GM12878 (cell line): ENCODE results near the gene GPC6. TPM values are rescaled to one million over a fixed set of nuclear protein-coding genes. Genes with fewer than 3 reads are reported as not detected.

ENCODE experiments used
- ATAC-seq: fragments of 200-7000 bp; cut with Tn5 transposase; 3 replicates; pipeline ENCODE4 v1.9.1; 2020; ENCODE audit warnings: mild to moderate bottlenecking, moderate library complexity
- BruUV-seq: library from RNA; stranded (reverse); fragments of 400-500 nt; replicated peaks from 2 replicates; lab custom pipeline; 2021; lab: Mats Ljungman, UMichigan
- CTCF ChIA-PET: fragments of 300-600 bp; sonication (Branson Sonifier 250); formaldehyde crosslinking; extraction: SDS; loops from one replicate; lab custom pipeline; 2021; ENCODE audit warnings: inconsistent platforms; lab: Yijun Ruan, JAX
- POLR2A ChIA-PET: fragments of 350-600 bp; formaldehyde crosslinking; extraction: SDS; loops from one replicate; lab custom pipeline; 2021; ENCODE audit warnings: inconsistent platforms; lab: Charles Lee
- RAD21 ChIA-PET: fragments of 300-600 bp; sonication (Branson Sonifier 250); formaldehyde crosslinking; loops from one replicate; lab custom pipeline; 2023; ENCODE audit warnings: antibody characterized with exemption; ENCODE audit not compliant: unreplicated experiment; lab: Charles Lee
- SMC1A ChIA-PET: fragments of 300-600 bp; sonication (Branson Sonifier 250); formaldehyde crosslinking; loops from one replicate; lab custom pipeline; 2023; ENCODE audit not compliant: unreplicated experiment, uncharacterized antibody; lab: Charles Lee
- DNase-seq: peaks from one replicate; pipeline ENCODE4 v3.0.0-alpha.2; 2011; ENCODE audit warnings: low read depth, low spot score
- FAIRE-seq: peaks from 3 replicates; lab custom pipeline; 2011; peaks lifted over from hg19 to GRCh38; lab: Jason Lieb, UNC
- H2AFZ ChIP-seq: 2 replicates; pipeline ENCODE4 v1.6.0; 2011; ENCODE audit warnings: low read depth, low read length, control low read depth; ENCODE audit not compliant: control insufficient read depth
- H3K27ac ChIP-seq: 2 replicates; pipeline ENCODE4 v1.5.1; 2011; ENCODE audit warnings: control low read depth; ENCODE audit not compliant: control insufficient read depth, insufficient read depth
- H3K27me3 ChIP-seq, 2 experiments: replicated peaks in 1 of 2; 2 replicates each; pipeline versions ENCODE4 v1.6.0 to v1.6.1; 2011; ENCODE audit warnings: low read length in 1 of 2; ENCODE audit not compliant: control insufficient read depth in 2 of 2, insufficient read depth in 2 of 2
- H3K36me3 ChIP-seq, 2 experiments: 2 replicates each; pipeline ENCODE4 v1.5.1; 2011; ENCODE audit warnings: low read length in 1 of 2; ENCODE audit not compliant: control insufficient read depth in 2 of 2, insufficient read depth in 2 of 2
- H3K4me1 ChIP-seq: 2 replicates; pipeline ENCODE4 v1.6.1; 2011; ENCODE audit warnings: mild to moderate bottlenecking, low read length, moderate library complexity, mixed read lengths; ENCODE audit not compliant: control insufficient read depth, insufficient read depth
- H3K4me2 ChIP-seq: 2 replicates; pipeline ENCODE4 v1.6.0; 2011; ENCODE audit warnings: control low read depth; ENCODE audit not compliant: control insufficient read depth, insufficient read depth
- H3K4me3 ChIP-seq: fragments of 200-600 bp; sonication (generic); 2 replicates; pipeline ENCODE4 v1.5.1; 2016
- H3K79me2 ChIP-seq: 2 replicates; pipeline ENCODE4 v1.6.0; 2011; ENCODE audit warnings: low read length; ENCODE audit not compliant: control insufficient read depth, insufficient read depth
- H3K9ac ChIP-seq: 2 replicates; pipeline ENCODE4 v1.8.0; 2011; ENCODE audit warnings: low read length, control low read depth, mixed read lengths; ENCODE audit not compliant: control insufficient read depth, insufficient read depth
- H3K9me3 ChIP-seq: replicated peaks from 3 replicates; pipeline ENCODE4 v1.5.1; 2011; ENCODE audit warnings: mild to moderate bottlenecking, low read length; ENCODE audit not compliant: control insufficient read depth, insufficient read depth
- H4K20me1 ChIP-seq: 2 replicates; pipeline ENCODE4 v1.6.0; 2011; ENCODE audit not compliant: control insufficient read depth, insufficient read depth
- ASH2L ChIP-seq: fragments of 300-600, 200-600 bp; sonication (generic); IDR thresholded peaks from 2 replicates; pipeline ENCODE4 v1.6.1; 2017; ENCODE audit warnings: low read depth, mild to moderate bottlenecking, borderline replicate concordance
- ELK1 ChIP-seq: IDR thresholded peaks from 2 replicates; pipeline ENCODE4 v1.6.1; 2012; ENCODE audit warnings: low read depth, low read length, improper control_type of control experiment
- ETV6 ChIP-seq, 2 experiments: fragments of 450-650 bp in 1 of 2; IDR thresholded peaks in 1 of 2; conservative IDR thresholded peaks in 1 of 2; 2 replicates each; pipeline ENCODE4 v1.6.1; 2014; ENCODE audit warnings: antibody characterized with exemption in 1 of 2, borderline replicate concordance in 1 of 2, low read depth in 1 of 2, mild to moderate bottlenecking in 1 of 2, moderate library complexity in 1 of 2
- MEF2B ChIP-seq: fragments of 450-650 bp; IDR thresholded peaks from 2 replicates; pipeline ENCODE4 v1.6.1; 2018; ENCODE audit warnings: mild to moderate bottlenecking, moderate library complexity; ENCODE audit not compliant: partially characterized antibody, poor library complexity, severe bottlenecking
- NR2C2 ChIP-seq: IDR thresholded peaks from 2 replicates; pipeline ENCODE4 v1.6.1; 2011; ENCODE audit warnings: borderline replicate concordance, low read depth; ENCODE audit not compliant: control insufficient read depth, insufficient read length
- POLR2A ChIP-seq: IDR thresholded peaks from 2 replicates; pipeline ENCODE4 v1.6.1; 2011; ENCODE audit warnings: low read depth, mild to moderate bottlenecking, low read length
- POLR2AphosphoS2 ChIP-seq: IDR thresholded peaks from 2 replicates; pipeline ENCODE4 v1.6.1; 2011; ENCODE audit warnings: low read depth, mild to moderate bottlenecking, low read length, improper control_type of control experiment, moderate library complexity
- POU2F2 ChIP-seq: IDR thresholded peaks from 3 replicates; pipeline ENCODE4 v1.6.1; 2011; ENCODE audit warnings: low read depth, mild to moderate bottlenecking, low read length, borderline replicate concordance
- SMC3 ChIP-seq: IDR thresholded peaks from 2 replicates; pipeline ENCODE4 v1.6.1; 2011; ENCODE audit warnings: low read length, improper control_type of control experiment, borderline replicate concordance
- SREBF1 ChIP-seq: IDR thresholded peaks from 2 replicates; pipeline ENCODE4 v1.6.1; 2012; ENCODE audit warnings: mild to moderate bottlenecking, low read length
- STAT3 ChIP-seq: IDR thresholded peaks from 2 replicates; pipeline ENCODE4 v1.6.1; 2011; ENCODE audit warnings: low read depth, low read length, improper control_type of control experiment
- TCF12 ChIP-seq: IDR thresholded peaks from 2 replicates; pipeline ENCODE4 v1.6.1; 2011; ENCODE audit warnings: low read depth, mild to moderate bottlenecking, low read length
- WRNIP1 ChIP-seq: IDR thresholded peaks from 2 replicates; pipeline ENCODE4 v1.6.1; 2011; ENCODE audit warnings: low read depth, low read length, improper control_type of control experiment, borderline replicate concordance
- ZNF24 ChIP-seq: fragments of 450-650 bp; IDR thresholded peaks from 2 replicates; pipeline ENCODE4 v1.6.1; 2017; ENCODE audit warnings: antibody characterized with exemption, mild to moderate bottlenecking
- WGBS: methylation state at CpG from one replicate; pipeline ENCODE4 v1.1.6; 2016; ENCODE audit warnings: low lambda C conversion rate; ENCODE audit not compliant: insufficient replicate concordance, insufficient coverage; ENCODE audit errors: missing lambda C conversion rate; 5-methylcytosine and 5-hydroxymethylcytosine counted together
- in situ Hi-C: fragments of 300-500 bp; cut with MboI; formaldehyde crosslinking; loops from 9 replicates; pipeline ENCODE4 v1.14.3; 2018; ENCODE audit warnings: mixed read lengths
- intact Hi-C: fragments of 100-400 bp; cut with micrococcal nuclease; formaldehyde crosslinking; loops from one replicate; pipeline ENCODE4 v1.14.2; 2022; ENCODE audit not compliant: unreplicated experiment
- polyA plus RNA-seq, 11 experiments: library from polyadenylated mRNA; depleted of rRNA in 4 of 11; unstranded in 6 of 11; stranded (reverse) in 5 of 11; fragments of >200 nt; fragmentation: Nextera tagmentation in 4 of 11; fragmentation: Illumina TruSeq in 1 of 11; extraction: Ambion mirVana in 4 of 11; extraction: Trizol in 1 of 11; gene quantifications; 1 replicate in 1 of 11; 2 replicates in 10 of 11; pipeline versions ENCODE4 v1.2.1 to v1.2.3, GENCODE V29; 2011 to 2016; ENCODE audit warnings: inconsistent platforms in 2 of 11, missing spikeins in 2 of 11, low read depth in 1 of 11
- total RNA-seq, 4 experiments: library from RNA; depleted of rRNA in 3 of 4; stranded (reverse); fragments of >200 nt in 3 of 4; fragmentation: Illumina TruSeq in 1 of 4; extraction: Trizol in 1 of 4; gene quantifications; 2 replicates each; pipeline versions ENCODE4 v1.2.1 to v1.2.3, GENCODE V29; 2013 to 2021
- TF ChIP-seq, protein P1 (sequence below): fragments of 150-350 bp; IDR thresholded peaks from 2 replicates; pipeline ENCODE4 v1.6.1; 2016; ENCODE audit warnings: low read depth, low read length

Gene GPC6
- total and polyA plus RNA-seq, 10 of the 15 experiments (the other 5 are each of a cell fraction or from before 2014, with no cell fraction given), result 0.03 to 0.04 (median 0.03) TPM; not detected in 7

- Histone ChIP-seq H2AFZ (no peak overlapping the region), H3K9me3 (no peaks in the 10 kb centered on the region), H3K79me2 (no peaks in the 10 kb centered on the region), H3K36me3 (no peaks in the 10 kb centered on the region), H4K20me1 (no peaks in the 10 kb centered on the region), H3K9ac (no peak overlapping the region), H3K4me3 (no peak overlapping the region), H3K4me1 (no peaks in the 10 kb centered on the region), H3K27ac (no peak overlapping the region), H3K4me2 (no peak overlapping the region), H3K27me3 (no peaks in the 10 kb centered on the region)
- no peak for ATAC-seq
- BruUV-seq, result no TSS peak
- in situ Hi-C loops, result no loop called here
- no peak for DNase-seq
- FAIRE-seq, result no peak
- ChIA-PET RAD21 (no interaction called here), CTCF (interaction anchor here (1.5 to 1.6 kb wide), 2 partner anchors 8 to 20 kb away, joined by 4 read pairs; no protein-coding TSS in a partner anchor), SMC1A (interaction anchor here (1.5 kb wide), 1 partner anchor 150 kb away, joined by 3 read pairs; no protein-coding TSS in a partner anchor), POLR2A (no interaction called here)
- 0% methylated on average over 4 of the region's 4 CpGs for WGBS
- TF ChIP-seq POU2F2 (no peak), ETV6 (conservative IDR thresholded peaks at IDR 0.05 in 1 of 2, IDR thresholded peaks at IDR 0.05 in 1 of 2; ENCODE audit: borderline replicate concordance in 1 of 2, low read depth in 1 of 2) (no peak), SMC3 (no peak; the same call in 1 of the 2 replicates), MEF2B (no peak), POLR2A (no peak), WRNIP1 (no peak), ELK1 (no peak), SREBF1 (no peak), TCF12 (no peak), ZNF24 (no peak), ASH2L (no peak), POLR2AphosphoS2 (no peak), STAT3 (no peak), NR2C2 (no peak)
- TF ChIP-seq, protein P1, sequence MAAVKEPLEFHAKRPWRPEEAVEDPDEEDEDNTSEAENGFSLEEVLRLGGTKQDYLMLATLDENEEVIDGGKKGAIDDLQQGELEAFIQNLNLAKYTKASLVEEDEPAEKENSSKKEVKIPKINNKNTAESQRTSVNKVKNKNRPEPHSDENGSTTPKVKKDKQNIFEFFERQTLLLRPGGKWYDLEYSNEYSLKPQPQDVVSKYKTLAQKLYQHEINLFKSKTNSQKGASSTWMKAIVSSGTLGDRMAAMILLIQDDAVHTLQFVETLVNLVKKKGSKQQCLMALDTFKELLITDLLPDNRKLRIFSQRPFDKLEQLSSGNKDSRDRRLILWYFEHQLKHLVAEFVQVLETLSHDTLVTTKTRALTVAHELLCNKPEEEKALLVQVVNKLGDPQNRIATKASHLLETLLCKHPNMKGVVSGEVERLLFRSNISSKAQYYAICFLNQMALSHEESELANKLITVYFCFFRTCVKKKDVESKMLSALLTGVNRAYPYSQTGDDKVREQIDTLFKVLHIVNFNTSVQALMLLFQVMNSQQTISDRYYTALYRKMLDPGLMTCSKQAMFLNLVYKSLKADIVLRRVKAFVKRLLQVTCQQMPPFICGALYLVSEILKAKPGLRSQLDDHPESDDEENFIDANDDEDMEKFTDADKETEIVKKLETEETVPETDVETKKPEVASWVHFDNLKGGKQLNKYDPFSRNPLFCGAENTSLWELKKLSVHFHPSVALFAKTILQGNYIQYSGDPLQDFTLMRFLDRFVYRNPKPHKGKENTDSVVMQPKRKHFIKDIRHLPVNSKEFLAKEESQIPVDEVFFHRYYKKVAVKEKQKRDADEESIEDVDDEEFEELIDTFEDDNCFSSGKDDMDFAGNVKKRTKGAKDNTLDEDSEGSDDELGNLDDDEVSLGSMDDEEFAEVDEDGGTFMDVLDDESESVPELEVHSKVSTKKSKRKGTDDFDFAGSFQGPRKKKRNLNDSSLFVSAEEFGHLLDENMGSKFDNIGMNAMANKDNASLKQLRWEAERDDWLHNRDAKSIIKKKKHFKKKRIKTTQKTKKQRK, result no peak
- intact Hi-C loops, result no loop called here
Measured at GRCh38 chr13:94173312-94173854, 946.8 kb downstream of the GPC6 start.
